Measurements from ENCODE around the gene AP2A2.

- no peak for TF ChIP-seq CTCF (IDR thresholded peaks at IDR 0.05)
- no peak for TF ChIP-seq POLR2A (IDR thresholded peaks at IDR 0.05)
These were observed 76.8 kb downstream of the AP2A2 start for GRCh38 chr11:1002406-1002984.
